Measurements from ENCODE around the gene CARM1. TPM values are rescaled to one million over a fixed set of nuclear protein-coding genes. Genes with fewer than 3 reads are reported as not detected.

Gene CARM1
- total and polyA plus RNA-seq, 2 of the 13 experiments (the other 11 are each of a cell fraction or from before 2014, with no cell fraction given), result 27.6 to 55.8 TPM

GRCh38 chr19:10836479-10837330 is 34.6 kb upstream of the CARM1 start (continued):
- TF ChIP-seq ZNF253 (CRISPR knock-in tag; IDR thresholded peaks at IDR 0.05; ENCODE audit: borderline replicate concordance), result peak; percentile 93; the same call in 1 of the 2 replicates
- peak; percentile 80; the same call in 1 of the 2 replicates for TF ChIP-seq ZNF256 (CRISPR knock-in tag; conservative IDR thresholded peaks at IDR 0.05)
- no peak for TF ChIP-seq PLSCR1 (CRISPR knock-in tag; IDR thresholded peaks at IDR 0.05; ENCODE audit: borderline replicate concordance)
- TF ChIP-seq ZNF790 (CRISPR knock-in tag; IDR thresholded peaks at IDR 0.05; ENCODE audit: borderline replicate concordance), result peak; percentile 79; the same call in 1 of the 2 replicates
- TF ChIP-seq ZFP91 (CRISPR knock-in tag; IDR thresholded peaks at IDR 0.05; ENCODE audit: borderline replicate concordance), result no peak; the same call in 1 of the 2 replicates
- peak; percentile 65; the same call in 1 of the 2 replicates for TF ChIP-seq NFKB2 (CRISPR knock-in tag; IDR thresholded peaks at IDR 0.05; ENCODE audit: borderline replicate concordance)
- TF ChIP-seq ZBTB20 (CRISPR knock-in tag; IDR thresholded peaks at IDR 0.05; ENCODE audit: borderline replicate concordance, low read depth), result no peak
- no peak for TF ChIP-seq ZNF883 (CRISPR knock-in tag; IDR thresholded peaks at IDR 0.05; ENCODE audit: not compliant biosample characterization)
- TF ChIP-seq ZNF17 (CRISPR knock-in tag; IDR thresholded peaks at IDR 0.05), result no peak
- TF ChIP-seq, protein P1, sequence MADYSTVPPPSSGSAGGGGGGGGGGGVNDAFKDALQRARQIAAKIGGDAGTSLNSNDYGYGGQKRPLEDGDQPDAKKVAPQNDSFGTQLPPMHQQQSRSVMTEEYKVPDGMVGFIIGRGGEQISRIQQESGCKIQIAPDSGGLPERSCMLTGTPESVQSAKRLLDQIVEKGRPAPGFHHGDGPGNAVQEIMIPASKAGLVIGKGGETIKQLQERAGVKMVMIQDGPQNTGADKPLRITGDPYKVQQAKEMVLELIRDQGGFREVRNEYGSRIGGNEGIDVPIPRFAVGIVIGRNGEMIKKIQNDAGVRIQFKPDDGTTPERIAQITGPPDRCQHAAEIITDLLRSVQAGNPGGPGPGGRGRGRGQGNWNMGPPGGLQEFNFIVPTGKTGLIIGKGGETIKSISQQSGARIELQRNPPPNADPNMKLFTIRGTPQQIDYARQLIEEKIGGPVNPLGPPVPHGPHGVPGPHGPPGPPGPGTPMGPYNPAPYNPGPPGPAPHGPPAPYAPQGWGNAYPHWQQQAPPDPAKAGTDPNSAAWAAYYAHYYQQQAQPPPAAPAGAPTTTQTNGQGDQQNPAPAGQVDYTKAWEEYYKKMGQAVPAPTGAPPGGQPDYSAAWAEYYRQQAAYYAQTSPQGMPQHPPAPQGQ (CRISPR knock-in tag; IDR thresholded peaks at IDR 0.05; ENCODE audit: borderline replicate concordance), result no peak
- peak; percentile 96; the same call in 1 of the 2 replicates for TF ChIP-seq ZNF605 (CRISPR knock-in tag; IDR thresholded peaks at IDR 0.05)
- TF ChIP-seq NFE2L2 (IDR thresholded peaks at IDR 0.05; ENCODE audit: low read length), result no peak
- peak; percentile 92 for TF ChIP-seq ZNF563 (CRISPR knock-in tag; IDR thresholded peaks at IDR 0.05)
- TF ChIP-seq PRPF4 (IDR thresholded peaks at IDR 0.05; ENCODE audit: low read depth, low read length, poor library complexity, severe bottlenecking), result peak; percentile 89
- TF ChIP-seq, protein P2, sequence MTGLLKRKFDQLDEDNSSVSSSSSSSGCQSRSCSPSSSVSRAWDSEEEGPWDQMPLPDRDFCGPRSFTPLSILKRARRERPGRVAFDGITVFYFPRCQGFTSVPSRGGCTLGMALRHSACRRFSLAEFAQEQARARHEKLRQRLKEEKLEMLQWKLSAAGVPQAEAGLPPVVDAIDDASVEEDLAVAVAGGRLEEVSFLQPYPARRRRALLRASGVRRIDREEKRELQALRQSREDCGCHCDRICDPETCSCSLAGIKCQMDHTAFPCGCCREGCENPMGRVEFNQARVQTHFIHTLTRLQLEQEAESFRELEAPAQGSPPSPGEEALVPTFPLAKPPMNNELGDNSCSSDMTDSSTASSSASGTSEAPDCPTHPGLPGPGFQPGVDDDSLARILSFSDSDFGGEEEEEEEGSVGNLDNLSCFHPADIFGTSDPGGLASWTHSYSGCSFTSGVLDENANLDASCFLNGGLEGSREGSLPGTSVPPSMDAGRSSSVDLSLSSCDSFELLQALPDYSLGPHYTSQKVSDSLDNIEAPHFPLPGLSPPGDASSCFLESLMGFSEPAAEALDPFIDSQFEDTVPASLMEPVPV (CRISPR knock-in tag; IDR thresholded peaks at IDR 0.05), result peak; percentile 85; the same call in 1 of the 2 replicates
- no peak for TF ChIP-seq SNRNP70 (IDR thresholded peaks at IDR 0.05; ENCODE audit: low read depth, low read length)
- TF ChIP-seq FOXK1 (CRISPR knock-in tag; IDR thresholded peaks at IDR 0.05; ENCODE audit: borderline replicate concordance, low read depth), result 0 out of 2 replicates have a peak, but pooled peaks have one; percentile 1
- no peak for TF ChIP-seq PTBP1 (IDR thresholded peaks at IDR 0.05; ENCODE audit: low read depth, low read length, poor library complexity, severe bottlenecking)
- TF ChIP-seq ZNF567 (CRISPR knock-in tag; IDR thresholded peaks at IDR 0.05; ENCODE audit: borderline replicate concordance), result peak; percentile 58; the same call in 1 of the 2 replicates
- TF ChIP-seq TOPORS (CRISPR knock-in tag; IDR thresholded peaks at IDR 0.05), result peak; percentile 33; the same call in 1 of the 2 replicates
- peak; percentile 73; the same call in 1 of the 2 replicates for TF ChIP-seq ZNF558 (CRISPR knock-in tag; IDR thresholded peaks at IDR 0.05; ENCODE audit: borderline replicate concordance)
- 0 out of 2 replicates have a peak, but pooled peaks have one; percentile 14 for TF ChIP-seq DMAP1 (CRISPR knock-in tag; IDR thresholded peaks at IDR 0.05)
